Measurements from ENCODE around the gene ATXN7L3.

Gene ATXN7L3

GRCh38 chr17:44220213-44221083 lies 20.8 kb upstream of the ATXN7L3 start:
- TF ChIP-seq REST (IDR thresholded peaks at IDR 0.05; ENCODE audit: insufficient read depth in 1 of 2, low read depth in 2 of 2, low read length in 2 of 2) (no peak), FOXP2 (optimal IDR thresholded peaks at IDR 0.05; ENCODE audit: borderline replicate concordance, extremely low read depth, extremely low read length, insufficient read depth) (no peak), SIN3A (IDR thresholded peaks at IDR 0.05; ENCODE audit: borderline replicate concordance, insufficient read depth, low read length) (0 out of 2 replicates have a peak, but pooled peaks have one; percentile 24)

- TF ChIP-seq POLR2AphosphoS5 (IDR thresholded peaks at IDR 0.05; ENCODE audit: low read depth, low read length): no peak
- no peak for TF ChIP-seq REST (IDR thresholded peaks at IDR 0.05; ENCODE audit: insufficient read depth in 1 of 2, low read depth in 2 of 2, low read length in 2 of 2)
- TF ChIP-seq TAF1 (IDR thresholded peaks at IDR 0.05; ENCODE audit: borderline replicate concordance, insufficient read depth, low read length): no peak
- no peak for TF ChIP-seq FOXP2 (optimal IDR thresholded peaks at IDR 0.05; ENCODE audit: borderline replicate concordance, extremely low read depth, extremely low read length, insufficient read depth)
- no peak for TF ChIP-seq SIN3A (IDR thresholded peaks at IDR 0.05; ENCODE audit: borderline replicate concordance, insufficient read depth, low read length)
Measured at GRCh38 chr17:44219616-44220212, 20.0 kb upstream of the ATXN7L3 start, which contains the start of gene UBTF. TSS of gene UBTF (minus strand) at chr17:44219675. CDS start at chr17:44218229, 1,446 bp downstream.

GRCh38 chr17:44219108-44219615 lies 19.5 kb upstream of the ATXN7L3 start:
- 0 out of 4 replicates have a peak, but pooled peaks of 1 of the 2 experiments have one; percentile 16 for TF ChIP-seq REST (IDR thresholded peaks at IDR 0.05; ENCODE audit: insufficient read depth in 1 of 2, low read depth in 2 of 2, low read length in 2 of 2)
- TF ChIP-seq POLR2AphosphoS5 (IDR thresholded peaks at IDR 0.05; ENCODE audit: low read depth, low read length): no peak
- peak; percentile 60; the same call in 1 of the 2 replicates for TF ChIP-seq TAF1 (IDR thresholded peaks at IDR 0.05; ENCODE audit: borderline replicate concordance, insufficient read depth, low read length)
- peak; percentile 63 for TF ChIP-seq FOXP2 (optimal IDR thresholded peaks at IDR 0.05; ENCODE audit: borderline replicate concordance, extremely low read depth, extremely low read length, insufficient read depth)
- no peak for TF ChIP-seq SIN3A (IDR thresholded peaks at IDR 0.05; ENCODE audit: borderline replicate concordance, insufficient read depth, low read length)

GRCh38 chr17:44218344-44219107 lies 18.8 kb upstream of the ATXN7L3 start:
- TF ChIP-seq POLR2AphosphoS5 (IDR thresholded peaks at IDR 0.05; ENCODE audit: low read depth, low read length): peak; percentile 44
- TF ChIP-seq TAF1 (IDR thresholded peaks at IDR 0.05; ENCODE audit: borderline replicate concordance, insufficient read depth, low read length): 0 out of 2 replicates have a peak, but pooled peaks have one; percentile 43
- peak; percentile 40 for TF ChIP-seq FOXP2 (optimal IDR thresholded peaks at IDR 0.05; ENCODE audit: borderline replicate concordance, extremely low read depth, extremely low read length, insufficient read depth)
- TF ChIP-seq REST (IDR thresholded peaks at IDR 0.05; ENCODE audit: insufficient read depth in 1 of 2, low read depth in 2 of 2, low read length in 2 of 2): no peak
- TF ChIP-seq SIN3A (IDR thresholded peaks at IDR 0.05; ENCODE audit: borderline replicate concordance, insufficient read depth, low read length): 0 out of 2 replicates have a peak, but pooled peaks have one; percentile 16

All from PFSK-1 (cell line).